SU-DHL-6 (cell line): ENCODE results near the gene NR2F2.

Experiments
- H2AFZ ChIP-seq: fragments of 200-600 bp; sonication (generic); 2 replicates; pipeline ENCODE4 v1.6.1; 2014; ENCODE audit warnings: low read depth, mild to moderate bottlenecking, moderate library complexity, mixed read lengths, antibody characterized with exemption, low read length; ENCODE audit not compliant: severe bottlenecking
- H3F3A ChIP-seq: fragments of 200-600 bp; shearing (Covaris generic); 2 replicates; pipeline ENCODE4 v1.6.0; 2016; ENCODE audit warnings: antibody characterized with exemption, mild to moderate bottlenecking; ENCODE audit not compliant: insufficient read depth
- H3K27ac ChIP-seq: fragments of 200-600 bp; sonication (generic); 2 replicates; pipeline ENCODE4 v1.5.1; 2016; ENCODE audit warnings: low read depth, mild to moderate bottlenecking, low read length, moderate library complexity, mixed read lengths
- H3K27me3 ChIP-seq: fragments of 200-600 bp; sonication (generic), shearing (Covaris generic); 2 replicates; pipeline ENCODE4 v1.6.0; 2014; ENCODE audit warnings: mild to moderate bottlenecking, low read length
- H3K36me3 ChIP-seq: fragments of 200-600 bp; sonication (generic); 2 replicates; pipeline ENCODE4 v1.6.1; 2014; ENCODE audit warnings: mild to moderate bottlenecking, low read length, mixed read lengths
- H3K4me2 ChIP-seq: fragments of 300-600, 200-600 bp; shearing (Covaris generic), sonication (generic); 2 replicates; pipeline ENCODE4 v1.6.0; 2014; ENCODE audit warnings: low read length, low read depth, mild to moderate bottlenecking; ENCODE audit not compliant: poor library complexity, severe bottlenecking
- H3K4me3 ChIP-seq: fragments of 200-600 bp; sonication (generic); 2 replicates; pipeline ENCODE4 v1.5.1; 2014; ENCODE audit warnings: antibody characterized with exemption, low read length, mild to moderate bottlenecking, mixed read lengths; ENCODE audit not compliant: insufficient read depth, poor library complexity, severe bottlenecking
- H3K79me2 ChIP-seq: fragments of 200-600 bp; sonication (generic); 2 replicates; pipeline ENCODE4 v1.6.1; 2014; ENCODE audit warnings: mild to moderate bottlenecking, low read length, moderate library complexity; ENCODE audit not compliant: insufficient read depth
- H3K9ac ChIP-seq: fragments of 200-600 bp; sonication (generic); 2 replicates; pipeline ENCODE4 v1.7.0; 2014; ENCODE audit warnings: mild to moderate bottlenecking, low read length
- H3K9me2 ChIP-seq: fragments of 200-600 bp; sonication (generic); replicated peaks from 2 replicates; pipeline ENCODE4 v1.6.1; 2014; ENCODE audit warnings: low read length; ENCODE audit not compliant: insufficient read depth
- H3K9me3 ChIP-seq: fragments of 200-600 bp; sonication (generic); 2 replicates; pipeline ENCODE4 v1.6.1; 2014; ENCODE audit warnings: low read length, mixed read lengths; ENCODE audit not compliant: insufficient read depth
- H4K20me1 ChIP-seq: fragments of 200-600 bp; sonication (generic); 2 replicates; pipeline ENCODE4 v1.6.1; 2014; ENCODE audit warnings: low read depth, mild to moderate bottlenecking, antibody characterized with exemption, low read length, moderate library complexity, mixed read lengths
- CTCF ChIP-seq: fragments of 200-600 bp; sonication (generic); IDR thresholded peaks from one replicate; pipeline ENCODE4 v1.5.1; 2017; ENCODE audit warnings: antibody characterized with exemption, mild to moderate bottlenecking, low read length, moderate library complexity; ENCODE audit not compliant: insufficient read depth, poor library complexity, severe bottlenecking
- EZH2phosphoT487 ChIP-seq: fragments of 200-600 bp; sonication (generic), shearing (Covaris generic); conservative IDR thresholded peaks from 2 replicates; pipeline ENCODE4 v1.6.1; 2018; ENCODE audit warnings: mild to moderate bottlenecking, antibody characterized with exemption, low read length, moderate library complexity, mixed read lengths

Gene NR2F2

GRCh38 chr15:96328877-96329195 lies 1.7 kb upstream of the NR2F2 start:
- Histone ChIP-seq H3F3A (no peaks in the 10 kb centered on the region), H3K4me2 (no peak overlapping the region), H4K20me1 (no peaks in the 10 kb centered on the region), H3K27me3 (no peaks in the 10 kb centered on the region), H3K79me2 (no peaks in the 10 kb centered on the region), H2AFZ (no peak overlapping the region), H3K9ac (no peak overlapping the region), H3K27ac (no peak overlapping the region), H3K9me3 (no peaks in the 10 kb centered on the region), H3K4me3 (no peak overlapping the region), H3K9me2 (no peaks in the 10 kb centered on the region), H3K36me3 (no peaks in the 10 kb centered on the region)
- no peak for TF ChIP-seq EZH2phosphoT487
- no peak for TF ChIP-seq CTCF

- no peak overlapping the region for H2AFZ ChIP-seq
- H3F3A ChIP-seq = no peaks in the 10 kb centered on the region
- H3K9ac ChIP-seq = no peak overlapping the region
- no peaks in the 10 kb centered on the region for H3K36me3 ChIP-seq
- H3K4me3 ChIP-seq = no peak overlapping the region
- no peak overlapping the region for H3K27ac ChIP-seq
- H4K20me1 ChIP-seq = no peaks in the 10 kb centered on the region
- TF ChIP-seq EZH2phosphoT487 (no peak), CTCF (no peak)
- no peaks in the 10 kb centered on the region for H3K9me3 ChIP-seq
- H3K4me2 ChIP-seq = no peak overlapping the region
- no peaks in the 10 kb centered on the region for H3K9me2 ChIP-seq
- H3K79me2 ChIP-seq = no peaks in the 10 kb centered on the region
- H3K27me3 ChIP-seq = no peaks in the 10 kb centered on the region
Measured at GRCh38 chr15:96329403-96329981, 1.0 kb upstream of the NR2F2 start.

- Histone ChIP-seq H3K27me3 (no peaks in the 10 kb centered on the region), H3K4me3 (no peak overlapping the region), H3K36me3 (no peaks in the 10 kb centered on the region), H2AFZ (no peak overlapping the region), H3K9ac (no peak overlapping the region), H3K4me2 (no peak overlapping the region), H3K9me3 (no peaks in the 10 kb centered on the region), H3K27ac (no peak overlapping the region), H4K20me1 (no peaks in the 10 kb centered on the region), H3K9me2 (no peaks in the 10 kb centered on the region), H3K79me2 (no peaks in the 10 kb centered on the region), H3F3A (no peaks in the 10 kb centered on the region)
- TF ChIP-seq EZH2phosphoT487 = no peak
Measured at GRCh38 chr15:96330064-96330449, 443 bp upstream of the NR2F2 start.

- no peaks in the 10 kb centered on the region for H4K20me1 ChIP-seq
- no peak overlapping the region for H2AFZ ChIP-seq
- H3K4me3 ChIP-seq = no peak overlapping the region
- H3K36me3 ChIP-seq = no peaks in the 10 kb centered on the region
- H3K27me3 ChIP-seq = no peaks in the 10 kb centered on the region
- TF ChIP-seq EZH2phosphoT487 = no peak
- no peak for TF ChIP-seq CTCF
- no peak overlapping the region for H3K4me2 ChIP-seq
- no peak overlapping the region for H3K9ac ChIP-seq
- H3K9me2 ChIP-seq = no peaks in the 10 kb centered on the region
- no peak overlapping the region for H3K27ac ChIP-seq
- no peaks in the 10 kb centered on the region for H3K9me3 ChIP-seq
- no peaks in the 10 kb centered on the region for H3K79me2 ChIP-seq
- no peaks in the 10 kb centered on the region for H3F3A ChIP-seq
Measured at GRCh38 chr15:96331144-96331944, 844 bp downstream of the NR2F2 start.
